ENCODE data around the gene PRDX3.
A peak's percentile ranks its signal among the peaks of the same experiment; 100 is the strongest.

DNA sequence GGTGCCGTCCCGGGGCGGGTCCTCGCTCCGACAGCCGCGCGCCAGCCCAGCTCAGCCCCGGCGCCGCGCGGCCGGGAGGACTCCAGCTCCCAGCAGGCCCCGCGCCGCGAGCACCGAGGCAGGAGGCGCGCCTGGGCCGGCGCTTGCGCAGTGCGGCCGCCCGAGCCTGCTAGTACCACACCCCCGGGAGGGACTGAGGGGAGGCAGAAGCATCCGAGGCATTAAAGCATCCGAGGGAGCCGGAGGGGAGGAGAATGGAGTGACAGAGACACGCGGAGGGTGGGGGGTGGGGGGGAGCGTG is 28.7 kb upstream of the PRDX3 start, which contains the start of gene GRK5:
- TF ChIP-seq, protein P1, sequence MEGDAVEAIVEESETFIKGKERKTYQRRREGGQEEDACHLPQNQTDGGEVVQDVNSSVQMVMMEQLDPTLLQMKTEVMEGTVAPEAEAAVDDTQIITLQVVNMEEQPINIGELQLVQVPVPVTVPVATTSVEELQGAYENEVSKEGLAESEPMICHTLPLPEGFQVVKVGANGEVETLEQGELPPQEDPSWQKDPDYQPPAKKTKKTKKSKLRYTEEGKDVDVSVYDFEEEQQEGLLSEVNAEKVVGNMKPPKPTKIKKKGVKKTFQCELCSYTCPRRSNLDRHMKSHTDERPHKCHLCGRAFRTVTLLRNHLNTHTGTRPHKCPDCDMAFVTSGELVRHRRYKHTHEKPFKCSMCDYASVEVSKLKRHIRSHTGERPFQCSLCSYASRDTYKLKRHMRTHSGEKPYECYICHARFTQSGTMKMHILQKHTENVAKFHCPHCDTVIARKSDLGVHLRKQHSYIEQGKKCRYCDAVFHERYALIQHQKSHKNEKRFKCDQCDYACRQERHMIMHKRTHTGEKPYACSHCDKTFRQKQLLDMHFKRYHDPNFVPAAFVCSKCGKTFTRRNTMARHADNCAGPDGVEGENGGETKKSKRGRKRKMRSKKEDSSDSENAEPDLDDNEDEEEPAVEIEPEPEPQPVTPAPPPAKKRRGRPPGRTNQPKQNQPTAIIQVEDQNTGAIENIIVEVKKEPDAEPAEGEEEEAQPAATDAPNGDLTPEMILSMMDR (IDR thresholded peaks at IDR 0.05) = no peak
- TF ChIP-seq POLR2A (IDR thresholded peaks at IDR 0.05) = peak; percentile 79

All from right lobe of liver (tissue), 4 donors.